GM12873 (cell line): ENCODE results near the gene SOX9.

Source experiments
- TF ChIP-seq, protein P1 (sequence below): IDR thresholded peaks from 2 replicates; pipeline ENCODE4 v1.5.1; 2012; ENCODE audit warnings: low read depth, mild to moderate bottlenecking, moderate library complexity, low read length, control low read depth; ENCODE audit not compliant: insufficient read depth; ENCODE audit errors: missing control alignments

The SOX9 gene

GRCh38 chr17:72118335-72119076, 2.3 kb upstream of the SOX9 start:
- TF ChIP-seq, protein P1, sequence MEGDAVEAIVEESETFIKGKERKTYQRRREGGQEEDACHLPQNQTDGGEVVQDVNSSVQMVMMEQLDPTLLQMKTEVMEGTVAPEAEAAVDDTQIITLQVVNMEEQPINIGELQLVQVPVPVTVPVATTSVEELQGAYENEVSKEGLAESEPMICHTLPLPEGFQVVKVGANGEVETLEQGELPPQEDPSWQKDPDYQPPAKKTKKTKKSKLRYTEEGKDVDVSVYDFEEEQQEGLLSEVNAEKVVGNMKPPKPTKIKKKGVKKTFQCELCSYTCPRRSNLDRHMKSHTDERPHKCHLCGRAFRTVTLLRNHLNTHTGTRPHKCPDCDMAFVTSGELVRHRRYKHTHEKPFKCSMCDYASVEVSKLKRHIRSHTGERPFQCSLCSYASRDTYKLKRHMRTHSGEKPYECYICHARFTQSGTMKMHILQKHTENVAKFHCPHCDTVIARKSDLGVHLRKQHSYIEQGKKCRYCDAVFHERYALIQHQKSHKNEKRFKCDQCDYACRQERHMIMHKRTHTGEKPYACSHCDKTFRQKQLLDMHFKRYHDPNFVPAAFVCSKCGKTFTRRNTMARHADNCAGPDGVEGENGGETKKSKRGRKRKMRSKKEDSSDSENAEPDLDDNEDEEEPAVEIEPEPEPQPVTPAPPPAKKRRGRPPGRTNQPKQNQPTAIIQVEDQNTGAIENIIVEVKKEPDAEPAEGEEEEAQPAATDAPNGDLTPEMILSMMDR, result peak; percentile 72

DNA sequence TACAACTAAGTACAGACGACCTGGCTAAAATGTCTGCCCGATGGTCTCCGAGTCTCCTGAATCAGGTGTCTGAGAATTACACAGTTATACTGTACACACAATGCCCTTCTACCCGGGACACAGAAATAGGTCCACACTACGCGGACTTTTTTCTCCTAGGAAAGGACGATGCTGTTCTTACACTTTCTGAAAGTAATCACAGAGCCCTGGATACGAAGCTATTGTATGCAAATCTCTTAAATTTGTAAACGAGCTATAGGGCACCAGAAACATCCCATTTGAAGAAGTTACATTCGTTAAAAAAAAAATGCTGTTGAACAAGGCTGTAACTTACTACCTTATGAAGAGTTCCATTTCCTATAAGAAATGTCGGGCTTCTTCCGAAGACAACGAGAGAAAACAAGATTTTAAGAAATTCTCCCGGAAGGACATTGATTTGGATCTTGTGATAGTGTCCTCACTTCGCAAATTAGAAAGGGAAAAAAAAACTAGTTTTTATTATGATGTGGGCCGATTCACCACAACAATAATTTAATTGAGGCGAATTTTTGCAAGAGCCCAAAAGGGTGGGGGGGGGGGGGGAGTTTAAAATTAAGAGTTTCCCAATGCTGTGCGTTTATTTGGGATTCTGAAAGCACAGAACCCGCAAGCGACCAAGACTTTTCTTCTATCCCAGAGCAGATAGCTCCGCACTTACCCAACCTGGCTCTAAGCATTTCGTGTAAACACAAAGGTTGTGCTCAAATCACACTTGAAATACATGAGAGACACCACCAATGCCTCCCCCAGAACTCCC, 1.5 kb upstream of the SOX9 start:
- TF ChIP-seq, protein P1, result no peak

- TF ChIP-seq, protein P1, result no peak
These were observed 763 bp upstream of the SOX9 start for GRCh38 chr17:72119873-72120641.

DNA sequence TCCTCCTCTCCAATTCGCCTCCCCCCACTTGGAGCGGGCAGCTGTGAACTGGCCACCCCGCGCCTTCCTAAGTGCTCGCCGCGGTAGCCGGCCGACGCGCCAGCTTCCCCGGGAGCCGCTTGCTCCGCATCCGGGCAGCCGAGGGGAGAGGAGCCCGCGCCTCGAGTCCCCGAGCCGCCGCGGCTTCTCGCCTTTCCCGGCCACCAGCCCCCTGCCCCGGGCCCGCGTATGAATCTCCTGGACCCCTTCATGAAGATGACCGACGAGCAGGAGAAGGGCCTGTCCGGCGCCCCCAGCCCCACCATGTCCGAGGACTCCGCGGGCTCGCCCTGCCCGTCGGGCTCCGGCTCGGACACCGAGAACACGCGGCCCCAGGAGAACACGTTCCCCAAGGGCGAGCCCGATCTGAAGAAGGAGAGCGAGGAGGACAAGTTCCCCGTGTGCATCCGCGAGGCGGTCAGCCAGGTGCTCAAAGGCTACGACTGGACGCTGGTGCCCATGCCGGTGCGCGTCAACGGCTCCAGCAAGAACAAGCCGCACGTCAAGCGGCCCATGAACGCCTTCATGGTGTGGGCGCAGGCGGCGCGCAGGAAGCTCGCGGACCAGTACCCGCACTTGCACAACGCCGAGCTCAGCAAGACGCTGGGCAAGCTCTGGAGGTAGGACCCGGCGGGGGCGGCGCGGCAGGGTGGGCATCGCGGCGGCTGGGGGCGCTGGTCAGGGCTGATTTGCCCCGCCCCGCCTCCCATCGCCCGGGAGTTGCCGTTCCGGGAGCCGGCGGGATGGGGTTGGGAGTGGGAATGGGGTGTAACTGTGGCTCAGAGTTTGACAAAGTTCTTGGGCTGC, 567 bp downstream of the SOX9 start:
- TF ChIP-seq, protein P1, result no peak

DNA sequence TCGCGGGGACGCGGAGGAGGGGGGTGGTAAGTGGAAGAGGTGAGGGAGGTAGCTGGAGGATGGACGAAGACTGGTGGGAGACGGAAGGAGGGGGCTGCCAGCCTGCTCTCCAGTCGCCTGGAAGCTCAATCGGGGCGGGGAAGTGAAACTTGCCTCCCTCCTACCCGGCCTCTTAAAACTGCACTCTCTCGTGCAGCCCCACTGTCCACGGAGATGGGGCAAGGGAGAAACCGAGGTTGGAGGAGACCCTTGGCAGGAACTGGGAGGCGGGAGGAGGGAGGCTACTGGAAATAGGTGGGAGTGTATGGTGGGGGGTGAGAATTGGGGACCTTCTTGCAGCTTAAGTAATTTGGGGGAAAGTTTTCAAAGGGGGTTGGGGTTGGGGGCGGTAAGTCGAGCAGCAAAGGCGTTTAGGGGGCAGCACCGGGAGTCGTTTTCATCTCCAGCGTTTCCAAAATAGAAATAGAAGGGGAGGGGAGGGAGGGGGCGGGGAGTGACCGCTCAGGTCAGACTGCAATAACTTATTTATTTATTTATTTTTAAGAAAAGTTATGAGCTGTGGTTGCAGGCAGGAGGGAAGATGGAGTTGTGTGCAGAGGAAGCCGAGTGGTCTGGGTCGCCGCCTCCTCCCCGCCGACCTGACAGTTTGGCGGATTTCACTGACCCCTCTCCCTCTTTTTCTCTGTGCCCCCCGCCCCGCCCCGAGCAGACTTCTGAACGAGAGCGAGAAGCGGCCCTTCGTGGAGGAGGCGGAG, 1.4 kb downstream of the SOX9 start:
- TF ChIP-seq, protein P1, result no peak

- TF ChIP-seq, protein P1, result no peak
These were observed 2.1 kb downstream of the SOX9 start for GRCh38 chr17:72122765-72123529.
